GM12801 (cell line): ENCODE results near the gene AMBP.

ENCODE experiments used
- CTCF ChIP-seq: IDR thresholded peaks from one replicate; pipeline ENCODE4 v1.5.1; 2011; ENCODE audit warnings: control low read depth; ENCODE audit not compliant: insufficient read length; ENCODE audit errors: extremely low read depth

The AMBP gene

DNA sequence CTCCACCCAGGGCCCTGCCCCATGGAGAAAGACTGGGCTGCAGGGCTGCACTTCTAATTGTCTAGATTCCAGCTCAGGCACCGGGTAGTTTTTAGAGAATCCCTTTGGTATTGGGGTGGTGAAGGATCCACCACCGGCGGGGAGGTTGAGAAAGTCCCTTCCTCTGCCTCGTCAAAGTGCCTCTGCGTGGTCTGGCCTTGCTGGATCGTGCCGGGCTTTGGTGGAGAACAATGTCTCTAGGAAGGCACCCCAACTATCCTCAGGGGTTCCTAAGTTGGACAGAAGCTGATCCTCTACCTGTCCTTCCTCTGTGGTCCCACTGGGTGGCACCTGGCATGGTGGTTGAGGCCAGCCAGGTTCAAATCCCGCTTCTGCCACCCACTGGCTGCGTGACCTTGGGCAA is 7.3 kb upstream of the AMBP start:
- TF ChIP-seq CTCF = no peak

GRCh38 chr9:114084282-114085073 is 6.4 kb upstream of the AMBP start:
- no peak for TF ChIP-seq CTCF

DNA sequence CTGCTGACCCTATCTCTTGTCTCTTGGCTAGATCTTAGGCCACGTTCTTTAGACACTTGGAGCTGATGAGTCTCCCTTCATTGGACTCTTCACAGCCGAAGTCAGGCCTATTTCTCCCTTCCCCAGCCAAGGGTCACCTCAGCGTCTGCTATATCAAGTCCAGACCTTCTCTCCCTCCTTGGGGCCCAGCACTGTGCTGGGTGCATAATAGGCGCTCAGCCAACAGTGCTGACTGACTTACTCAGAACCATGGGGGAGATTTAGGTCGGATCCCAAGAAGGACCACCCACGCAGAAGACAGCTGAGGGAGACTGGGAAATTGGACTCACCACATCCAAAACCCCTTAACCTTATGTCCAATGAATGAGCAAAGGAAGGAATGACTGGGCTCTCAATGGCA is 5.6 kb upstream of the AMBP start:
- TF ChIP-seq CTCF = no peak

DNA sequence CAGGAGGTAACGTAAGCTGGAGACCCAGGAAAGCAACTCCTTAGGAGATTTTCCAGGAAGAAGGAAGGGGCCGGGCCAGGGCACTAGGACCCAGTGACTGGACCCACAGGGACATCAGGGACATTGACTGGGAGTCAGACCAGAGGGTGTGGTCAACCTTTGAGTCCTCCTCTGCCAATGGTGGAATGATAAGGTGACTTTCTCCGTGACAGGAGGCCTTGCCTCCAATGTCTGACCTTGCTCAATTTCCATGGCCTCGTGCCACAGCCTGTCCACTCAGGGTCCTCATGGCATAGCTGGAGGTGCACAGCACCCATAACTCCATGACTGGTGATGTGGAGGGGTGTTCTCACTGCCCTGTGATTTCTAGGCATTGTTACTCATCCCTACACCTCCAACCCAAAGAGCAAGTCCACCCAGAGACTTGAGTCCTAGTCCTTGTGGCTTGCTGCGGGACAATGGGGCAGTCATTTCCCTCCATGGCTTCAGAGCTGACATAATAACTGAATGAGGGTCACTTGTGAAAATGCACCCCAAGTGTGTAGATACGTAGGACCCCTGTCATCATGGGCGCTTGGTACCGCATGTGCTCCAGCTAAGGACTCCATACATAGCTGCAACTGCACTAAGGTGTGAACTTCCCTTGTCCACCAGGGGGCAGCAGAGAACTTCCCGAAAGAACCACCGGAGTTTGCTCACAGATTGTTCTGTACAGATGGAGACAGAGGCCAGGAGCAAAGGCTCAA is 4.1 kb upstream of the AMBP start:
- no peak for TF ChIP-seq CTCF

DNA sequence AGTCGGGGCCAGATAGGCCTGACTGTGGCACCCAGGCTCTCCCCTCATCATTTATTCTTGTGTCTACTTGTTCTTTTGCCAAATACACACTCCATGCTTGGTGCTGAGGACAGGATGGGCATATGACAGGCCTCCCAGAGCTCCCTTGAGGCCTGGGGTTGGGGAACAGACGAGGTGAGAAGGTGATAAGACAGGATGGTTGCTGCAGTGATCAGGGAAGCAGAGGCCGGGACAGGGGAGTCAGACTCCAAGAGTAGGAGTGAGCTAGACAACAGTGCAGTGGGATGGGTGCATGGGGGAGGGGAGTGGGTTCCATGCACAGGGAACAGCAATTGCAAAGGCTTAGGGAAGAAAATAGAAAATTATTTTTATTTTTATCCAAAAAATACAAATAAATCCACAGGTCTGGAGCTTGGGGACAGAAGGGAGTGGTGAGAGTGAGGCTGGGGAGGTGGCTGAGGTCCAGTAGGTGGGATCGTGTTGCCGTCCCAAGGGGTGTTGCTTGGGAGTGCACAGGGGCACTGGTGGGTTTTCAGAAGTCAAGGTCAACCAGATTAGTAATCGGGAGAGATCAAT is 3.4 kb upstream of the AMBP start:
- no peak for TF ChIP-seq CTCF

DNA sequence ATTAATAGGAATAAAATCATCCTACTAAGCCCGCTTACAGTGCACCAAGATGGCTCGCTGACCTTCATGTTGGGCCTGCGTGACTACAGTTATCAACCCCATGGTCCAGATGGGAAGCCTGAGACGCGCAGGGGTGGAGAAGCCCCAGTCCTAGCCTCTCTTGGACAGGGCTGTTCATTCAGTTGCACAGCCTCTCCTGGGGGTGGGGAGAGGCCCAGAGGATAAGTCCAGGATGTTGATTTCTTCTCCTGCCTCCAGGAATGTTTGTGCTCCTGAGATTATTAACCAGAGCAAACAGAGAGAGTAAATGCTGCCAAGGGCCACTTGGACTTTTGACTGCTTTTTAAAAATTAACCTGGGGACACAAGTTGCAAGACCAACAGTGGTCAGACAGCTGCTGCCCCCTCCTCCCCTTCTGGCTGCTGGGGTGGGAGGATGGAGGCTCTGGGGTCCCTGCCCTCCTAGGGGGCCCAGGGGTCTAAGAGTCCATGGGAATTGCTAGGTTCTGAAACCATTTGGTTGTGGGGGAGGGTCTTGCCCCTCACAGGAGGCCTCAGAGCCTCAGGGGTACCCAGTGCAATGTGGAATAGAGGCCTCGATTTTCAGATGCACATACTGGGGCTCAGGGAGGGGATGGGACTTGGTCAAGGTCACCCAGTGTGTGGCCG is 2.8 kb upstream of the AMBP start:
- no peak for TF ChIP-seq CTCF

- no peak for TF ChIP-seq CTCF
These were observed 2.2 kb upstream of the AMBP start for GRCh38 chr9:114080195-114080772.
